Bronchial epithelial cell (primary cell): Measurements from ENCODE around the gene C9orf152. TPM values are rescaled to one million over a fixed set of nuclear protein-coding genes. Genes with fewer than 3 reads are reported as not detected.

Experiments
- DNase-seq: peaks from one replicate; pipeline ENCODE4 v3.0.0-alpha.2; 2010; ENCODE audit warnings: low read depth
- FAIRE-seq: peaks from 2 replicates; lab custom pipeline; 2011; peaks lifted over from hg19 to GRCh38; lab: Jason Lieb, UNC
- H3K27me3 ChIP-seq: 2 replicates; pipeline ENCODE4 v1.5.1; 2011; ENCODE audit warnings: low read length; ENCODE audit not compliant: control insufficient read depth, insufficient read depth
- H3K36me3 ChIP-seq: 2 replicates; pipeline ENCODE4 v1.5.1; 2011; ENCODE audit warnings: low read length; ENCODE audit not compliant: control insufficient read depth, insufficient read depth
- H3K4me3 ChIP-seq: 2 replicates; pipeline ENCODE4 v1.5.1; 2011; ENCODE audit warnings: mild to moderate bottlenecking, low read depth, low read length, control low read depth
- total RNA-seq: library from RNA; depleted of rRNA; stranded (reverse); fragments of >200 nt; gene quantifications from 2 replicates; pipeline ENCODE4 v1.2.1, GENCODE V29; 2014
- TF ChIP-seq, protein P1 (sequence below): IDR thresholded peaks from 2 replicates; pipeline ENCODE4 v1.5.1; 2011; ENCODE audit warnings: mild to moderate bottlenecking, moderate library complexity, low read length, control low read depth, inconsistent platforms; ENCODE audit not compliant: insufficient read depth, severe bottlenecking

Gene C9orf152
- total RNA-seq, 1 donor from 2014 or later, result under 0.01 TPM

DNA sequence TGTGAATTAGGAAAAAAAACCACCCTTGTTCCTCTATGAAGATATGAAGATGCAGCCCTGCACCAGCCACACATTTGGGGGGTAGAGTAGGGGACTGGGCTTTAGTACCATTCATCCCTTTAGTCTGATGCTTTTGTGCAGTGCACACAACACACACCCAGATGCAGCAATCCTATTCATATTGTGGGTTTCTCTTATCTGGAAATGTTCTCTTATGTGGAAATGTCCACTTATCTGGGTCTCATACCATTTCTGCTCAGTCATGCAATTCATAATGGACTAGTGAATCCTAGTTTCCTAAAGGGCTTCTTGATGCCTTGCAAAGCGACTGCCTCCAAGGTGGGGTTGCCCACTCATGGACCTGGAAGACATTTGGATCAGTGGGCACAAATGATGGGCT is 47.8 kb downstream of the C9orf152 start:
- H3K4me3 ChIP-seq, result no peak overlapping the region
- FAIRE-seq (no peak), DNase-seq (no peak)
- no peaks in the 10 kb centered on the region for H3K36me3 ChIP-seq
- TF ChIP-seq, protein P1, sequence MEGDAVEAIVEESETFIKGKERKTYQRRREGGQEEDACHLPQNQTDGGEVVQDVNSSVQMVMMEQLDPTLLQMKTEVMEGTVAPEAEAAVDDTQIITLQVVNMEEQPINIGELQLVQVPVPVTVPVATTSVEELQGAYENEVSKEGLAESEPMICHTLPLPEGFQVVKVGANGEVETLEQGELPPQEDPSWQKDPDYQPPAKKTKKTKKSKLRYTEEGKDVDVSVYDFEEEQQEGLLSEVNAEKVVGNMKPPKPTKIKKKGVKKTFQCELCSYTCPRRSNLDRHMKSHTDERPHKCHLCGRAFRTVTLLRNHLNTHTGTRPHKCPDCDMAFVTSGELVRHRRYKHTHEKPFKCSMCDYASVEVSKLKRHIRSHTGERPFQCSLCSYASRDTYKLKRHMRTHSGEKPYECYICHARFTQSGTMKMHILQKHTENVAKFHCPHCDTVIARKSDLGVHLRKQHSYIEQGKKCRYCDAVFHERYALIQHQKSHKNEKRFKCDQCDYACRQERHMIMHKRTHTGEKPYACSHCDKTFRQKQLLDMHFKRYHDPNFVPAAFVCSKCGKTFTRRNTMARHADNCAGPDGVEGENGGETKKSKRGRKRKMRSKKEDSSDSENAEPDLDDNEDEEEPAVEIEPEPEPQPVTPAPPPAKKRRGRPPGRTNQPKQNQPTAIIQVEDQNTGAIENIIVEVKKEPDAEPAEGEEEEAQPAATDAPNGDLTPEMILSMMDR, result no peak
- H3K27me3 ChIP-seq, result no peaks in the 10 kb centered on the region

DNA sequence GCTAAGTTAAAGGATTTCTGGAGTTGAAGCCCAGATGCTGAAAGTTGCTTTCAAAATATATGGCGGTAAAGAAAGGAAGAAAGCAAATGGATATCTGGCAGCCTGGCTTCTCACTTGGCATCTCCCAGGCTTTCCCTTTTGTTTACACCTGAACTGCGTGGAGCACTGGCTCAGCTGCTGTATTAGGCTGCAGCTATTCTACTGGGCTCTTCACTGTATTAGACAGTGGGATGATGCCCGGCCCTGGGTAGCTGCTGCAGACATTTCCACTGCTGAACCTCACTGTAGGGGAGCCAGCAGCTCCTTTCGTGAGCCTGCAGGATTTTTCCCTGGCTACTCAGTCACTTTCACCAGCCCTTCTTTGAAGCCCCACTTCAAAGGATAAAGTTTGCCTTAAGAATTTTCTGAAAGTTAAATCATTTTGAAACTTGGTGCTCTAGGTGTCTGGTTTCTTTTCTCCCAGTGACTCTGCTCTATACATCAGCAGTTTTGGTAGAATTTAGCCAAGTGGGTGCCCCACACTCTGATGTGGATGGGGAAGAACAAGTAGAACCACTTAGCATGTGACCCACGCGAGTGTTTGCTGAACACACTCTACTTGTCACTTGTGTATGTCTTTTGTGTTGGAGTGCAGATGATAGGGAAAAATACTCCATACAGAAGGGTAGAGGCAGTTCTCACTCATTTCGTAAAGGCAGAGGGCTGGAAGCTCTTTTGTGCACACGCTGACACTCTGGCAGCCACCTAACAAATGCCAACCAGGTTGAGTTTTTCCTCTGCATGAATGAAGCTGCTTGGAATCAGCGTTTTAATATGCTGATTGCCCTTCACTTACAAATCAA is 49.9 kb downstream of the C9orf152 start:
- DNase-seq (no peak), FAIRE-seq (no peak)
- H3K4me3 ChIP-seq, result no peak overlapping the region
- no peaks in the 10 kb centered on the region for H3K36me3 ChIP-seq
- H3K27me3 ChIP-seq, result no peaks in the 10 kb centered on the region
- TF ChIP-seq, protein P1, result no peak

DNA sequence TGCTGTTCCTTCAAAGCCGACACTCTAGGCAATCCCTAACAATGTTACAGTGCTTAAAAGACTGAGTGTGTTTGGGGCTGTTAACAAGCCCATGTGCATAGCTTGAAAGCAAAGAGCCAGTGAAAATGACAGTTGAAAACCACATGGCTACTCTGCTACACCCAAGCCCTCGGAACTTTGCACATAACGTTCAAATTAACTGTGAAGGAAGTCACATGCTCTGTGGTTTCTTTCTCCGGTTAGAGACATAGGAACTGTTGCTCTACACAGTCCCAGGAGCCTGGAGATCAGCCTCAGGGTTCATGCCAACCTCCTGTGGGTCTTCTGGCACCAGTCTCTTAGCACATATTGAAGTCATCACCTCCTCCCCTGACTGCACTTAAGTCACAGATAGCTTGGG is 51.1 kb downstream of the C9orf152 start:
- TF ChIP-seq, protein P1, result no peak
- no peak overlapping the region for H3K4me3 ChIP-seq
- FAIRE-seq (no peak), DNase-seq (no peak)
- H3K36me3 ChIP-seq, result no peaks in the 10 kb centered on the region
- H3K27me3 ChIP-seq, result no peaks in the 10 kb centered on the region

DNA sequence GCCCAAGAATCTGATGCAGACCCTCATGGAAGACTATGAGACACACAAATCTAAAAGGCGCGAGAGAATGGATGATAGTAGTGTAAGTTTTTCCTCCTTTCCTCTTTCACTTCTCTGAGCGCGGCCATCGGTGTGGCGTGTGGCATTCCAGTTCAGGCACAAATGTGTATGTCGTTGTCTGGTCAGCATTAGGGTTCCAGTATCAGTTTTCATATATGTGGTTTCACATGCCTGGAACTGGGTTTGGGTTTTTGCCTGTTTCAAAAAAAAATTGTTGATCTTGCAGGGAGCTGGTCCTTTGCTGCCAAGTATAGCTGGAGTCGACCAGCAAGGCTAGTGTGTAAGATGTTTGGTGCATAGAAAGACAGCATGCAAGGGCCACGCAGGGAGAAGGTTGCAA is 51.5 kb downstream of the C9orf152 start:
- no peaks in the 10 kb centered on the region for H3K27me3 ChIP-seq
- TF ChIP-seq, protein P1, result no peak
- DNase-seq, result no peak
- no peaks in the 10 kb centered on the region for H3K36me3 ChIP-seq
- H3K4me3 ChIP-seq, result no peak overlapping the region
- no peak for FAIRE-seq

DNA sequence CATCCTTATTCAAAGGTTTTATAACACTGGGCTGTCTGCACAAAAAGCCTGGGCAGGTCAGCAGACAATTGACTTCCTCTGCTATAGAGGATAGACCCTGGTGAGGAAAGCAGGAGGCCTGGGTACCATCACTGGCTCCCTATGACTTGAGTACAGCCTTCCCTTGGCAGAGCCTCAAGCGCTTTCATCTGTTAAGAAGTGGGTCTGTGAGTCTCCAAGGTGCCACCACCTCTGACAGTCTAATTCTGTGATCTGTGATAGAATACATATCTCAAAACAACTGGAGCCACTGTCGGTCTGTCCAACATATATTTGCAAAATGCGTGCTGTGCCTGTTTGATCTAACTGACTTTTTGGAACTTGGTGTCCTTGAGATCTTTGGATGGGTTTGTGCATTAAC is 52.2 kb downstream of the C9orf152 start:
- Histone ChIP-seq H3K36me3 (no peaks in the 10 kb centered on the region), H3K4me3 (no peak overlapping the region), H3K27me3 (no peaks in the 10 kb centered on the region)
- DNase-seq (no peak), FAIRE-seq (no peak)
- TF ChIP-seq, protein P1, result no peak
